ENCODE measurements around the gene KHNYN. TPM values are rescaled to one million over a fixed set of nuclear protein-coding genes. Genes with fewer than 3 reads are reported as not detected.

The KHNYN gene
- total and polyA plus RNA-seq, 11 donors: 15.6 to 34.5 (median 20.1) TPM

- DNase-seq (no peak), ATAC-seq (no peak)
- no peak overlapping the region for H3K27ac ChIP-seq
- H3K27me3 ChIP-seq: no peaks in the 10 kb centered on the region
- no peaks in the 10 kb centered on the region for H3K9me3 ChIP-seq
- H3K4me1 ChIP-seq: peaks cover 3 to 80% (median 56%) of the 10 kb centered on the region in 12 donors
- H3K36me3 ChIP-seq: peaks cover 0 to 72% (median 65%) of the 10 kb centered on the region in 9 donors
- H3K4me3 ChIP-seq: no peak overlapping the region
- no peak for TF ChIP-seq POLR2A (IDR thresholded peaks at IDR 0.05)
- intact Hi-C loops (cut with DNase I): loop anchor here in 7 of 10 donors (5.0 to 10.0 kb wide), 4 partner anchors 67 to 192 kb away; partner anchors contain the start of genes TINF2 (in 6 of the 7) and NFATC4 (in 2 of the 7)
- 77 to 86% (median 79%) methylated on average over 7 of the region's 7 CpGs for WGBS, 4 donors
Observed at GRCh38 chr14:24434036-24434435, 4.3 kb downstream of the KHNYN start.

GRCh38 chr14:24434676-24435075, 4.9 kb downstream of the KHNYN start:
- Histone ChIP-seq H3K4me3 (no peak overlapping the region), H3K27me3 (no peaks in the 10 kb centered on the region), H3K4me1 (peaks cover 3 to 76% (median 51%) of the 10 kb centered on the region in 12 donors), H3K9me3 (no peaks in the 10 kb centered on the region), H3K36me3 (peaks cover 0 to 79% (median 72%) of the 10 kb centered on the region in 9 donors), H3K27ac (peak overlapping the region in 1 of 12 donors; percentile 15)
- TF ChIP-seq CTCF (IDR thresholded peaks at IDR 0.05) (no peak), POLR2A (IDR thresholded peaks at IDR 0.05) (no peak)
- WGBS, 4 donors: 81 to 97% (median 88%) methylated on average over 3 of the region's 3 CpGs
- ATAC-seq (no peak), DNase-seq (no peak)
- intact Hi-C loops (cut with DNase I): loop anchor here in 8 of 10 donors (5.0 to 10.0 kb wide), 6 partner anchors 67 to 202 kb away; partner anchors contain the start of genes TINF2 (in 7 of the 8), NFATC4 (in 2 of the 8), GMPR2 (in 1 of the 8) and LTB4R (in 1 of the 8)

GRCh38 chr14:24435192-24435810, 5.5 kb downstream of the KHNYN start:
- Histone ChIP-seq H3K27ac (peak overlapping the region in 3 of 12 donors; percentile 15 to 73 (median 56)), H3K4me3 (no peak overlapping the region), H3K4me1 (peaks cover 3 to 82% (median 56%) of the 10 kb centered on the region in 12 donors), H3K9me3 (no peaks in the 10 kb centered on the region), H3K36me3 (peaks cover 0 to 85% (median 78%) of the 10 kb centered on the region in 9 donors), H3K27me3 (no peaks in the 10 kb centered on the region)
- intact Hi-C loops (cut with DNase I): loop anchor here in 8 of 10 donors (5.0 to 10.0 kb wide), 5 partner anchors 103 to 203 kb away; partner anchors contain the start of genes TINF2 (in 5 of the 8), GMPR2 (in 1 of the 8), LTB4R (in 1 of the 8) and LTB4R2 (in 1 of the 8)
- WGBS, 4 donors: 71 to 89% (median 86%) methylated on average over 2 of the region's 2 CpGs
- TF ChIP-seq POLR2A (IDR thresholded peaks at IDR 0.05) (no peak), CTCF (IDR thresholded peaks at IDR 0.05) (no peak)
- DNase-seq (no peak), ATAC-seq (no peak)

GRCh38 chr14:24435998-24436354, 6.2 kb downstream of the KHNYN start:
- H3K4me3 ChIP-seq: no peak overlapping the region
- intact Hi-C loops (cut with DNase I): loop anchor here (1.0 to 10.0 kb wide), 8 partner anchors 75 to 204 kb away; partner anchors contain the start of genes TINF2 (in 6 of the 10), GMPR2 (in 1 of the 10), LTB4R (in 1 of the 10) and LTB4R2 (in 1 of the 10)
- no peaks in the 10 kb centered on the region for H3K9me3 ChIP-seq
- H3K36me3 ChIP-seq: peaks cover 0 to 92% (median 85%) of the 10 kb centered on the region in 9 donors
- peaks cover 3 to 83% (median 58%) of the 10 kb centered on the region in 12 donors for H3K4me1 ChIP-seq
- peak overlapping the region; percentile 4 to 81 (median 66) for H3K27ac ChIP-seq
- TF ChIP-seq CTCF (IDR thresholded peaks at IDR 0.05) (no peak), POLR2A (IDR thresholded peaks at IDR 0.05) (no peak)
- no peak for DNase-seq
- no peaks in the 10 kb centered on the region for H3K27me3 ChIP-seq
- ATAC-seq: no peak
- 55 to 63% (median 59%) methylated on average over 6 of the region's 6 CpGs for WGBS, 4 donors
